ENCODE measurements around the gene PCGF3.

GRCh38 chr4:768076-768475 is 62.4 kb downstream of the PCGF3 start:
- TF ChIP-seq CTCF (IDR thresholded peaks at IDR 0.05) (no peak), POLR2A (IDR thresholded peaks at IDR 0.05) (no peak)

Data from uterus (tissue), 2 donors.